Liver (tissue), 9 donors: ENCODE measurements around the gene SH3GL3. TPM values are rescaled to one million over a fixed set of nuclear protein-coding genes. Genes with fewer than 3 reads are reported as not detected.

Experiments
- DNase-seq: peaks from one replicate; pipeline ENCODE4 v3.0.0-alpha.2; 2017; ENCODE audit warnings: low spot score
- H3K27ac ChIP-seq, 2 donors: one replicate each; pipeline ENCODE4 v1.7.0; 2013; ENCODE audit warnings: inconsistent platforms in 2 of 2, low read length in 2 of 2, control low read depth in 1 of 2, low read depth in 1 of 2, mild to moderate bottlenecking in 1 of 2
- H3K27me3 ChIP-seq, 4 donors: one replicate each; pipeline versions ENCODE4 v1.6.1 to v1.7.0; 2013; ENCODE audit warnings: low read length in 3 of 4, inconsistent platforms in 1 of 4, mild to moderate bottlenecking in 1 of 4, moderate library complexity in 1 of 4; ENCODE audit not compliant: control insufficient read depth in 4 of 4, insufficient read depth in 4 of 4
- H3K36me3 ChIP-seq, 4 donors: one replicate each; pipeline versions ENCODE4 v1.6.1 to v1.7.0; 2013; ENCODE audit warnings: low read length in 3 of 4, mild to moderate bottlenecking in 3 of 4, low read depth in 1 of 4, moderate library complexity in 1 of 4; ENCODE audit not compliant: control insufficient read depth in 4 of 4, insufficient read depth in 3 of 4
- H3K4me1 ChIP-seq, 4 donors: one replicate each; pipeline versions ENCODE4 v1.6.1 to v1.7.0; 2013; ENCODE audit warnings: low read length in 3 of 4, mild to moderate bottlenecking in 3 of 4, moderate library complexity in 1 of 4; ENCODE audit not compliant: control insufficient read depth in 4 of 4, insufficient read depth in 4 of 4
- H3K4me3 ChIP-seq, 3 donors: one replicate each; pipeline versions ENCODE4 v1.6.1 to v1.7.0; 2013; ENCODE audit warnings: low read length in 3 of 3, control low read depth in 1 of 3, low read depth in 1 of 3, mild to moderate bottlenecking in 1 of 3
- H3K9ac ChIP-seq, 2 donors: one replicate each; pipeline ENCODE4 v1.7.0; 2013; ENCODE audit warnings: low read length in 2 of 2, mild to moderate bottlenecking in 2 of 2, moderate library complexity in 2 of 2, control low read depth in 1 of 2, low read depth in 1 of 2
- H3K9me3 ChIP-seq, 4 donors: one replicate each; pipeline versions ENCODE4 v1.6.1 to v1.7.0; 2013; ENCODE audit warnings: low read length in 3 of 4; ENCODE audit not compliant: control insufficient read depth in 4 of 4
- EGR1 ChIP-seq, 2 donors: IDR thresholded peaks; 2 replicates each; pipeline ENCODE4 v1.6.1; 2016 to 2018; ENCODE audit warnings: antibody characterized with exemption in 2 of 2, low read depth in 2 of 2
- FOXA1 ChIP-seq: IDR thresholded peaks from 2 replicates; pipeline ENCODE4 v1.6.1; 2016; ENCODE audit warnings: antibody characterized with exemption
- FOXA2 ChIP-seq: IDR thresholded peaks from 2 replicates; pipeline ENCODE4 v1.6.1; 2016; ENCODE audit warnings: antibody characterized with exemption
- GABPA ChIP-seq, 2 donors: IDR thresholded peaks in 1 of 2; conservative IDR thresholded peaks in 1 of 2; 2 replicates each; pipeline ENCODE4 v1.6.1; 2016; ENCODE audit warnings: antibody characterized with exemption in 2 of 2, mild to moderate bottlenecking in 1 of 2, moderate library complexity in 1 of 2
- HNF4G ChIP-seq: IDR thresholded peaks from 2 replicates; pipeline ENCODE4 v1.6.1; 2016; ENCODE audit warnings: antibody characterized with exemption
- JUND ChIP-seq, 2 donors: IDR thresholded peaks; 2 replicates each; pipeline ENCODE4 v1.6.1; 2016; ENCODE audit warnings: antibody characterized with exemption in 2 of 2
- NR2F2 ChIP-seq: IDR thresholded peaks from 2 replicates; pipeline ENCODE4 v1.6.1; 2016; ENCODE audit warnings: antibody characterized with exemption
- RAD21 ChIP-seq, 2 donors: IDR thresholded peaks; 2 replicates each; pipeline ENCODE4 v1.6.1; 2016; ENCODE audit warnings: antibody characterized with exemption in 2 of 2, mild to moderate bottlenecking in 2 of 2
- RXRA ChIP-seq, 2 donors: IDR thresholded peaks; 2 replicates each; pipeline ENCODE4 v1.6.1; 2017 to 2018; ENCODE audit warnings: antibody characterized with exemption in 2 of 2, mild to moderate bottlenecking in 1 of 2
- SP1 ChIP-seq: IDR thresholded peaks from 2 replicates; pipeline ENCODE4 v1.6.1; 2018; ENCODE audit warnings: antibody characterized with exemption, mild to moderate bottlenecking
- TAF1 ChIP-seq: conservative IDR thresholded peaks from 2 replicates; pipeline ENCODE4 v1.6.1; 2016; ENCODE audit warnings: antibody characterized with exemption, mild to moderate bottlenecking
- YY1 ChIP-seq: IDR thresholded peaks from 2 replicates; pipeline ENCODE4 v1.6.1; 2016; ENCODE audit warnings: antibody characterized with exemption, mild to moderate bottlenecking
- WGBS: extraction: QIAGEN DNeasy Blood & Tissue Kit; methylation state at CpG from one replicate; pipeline ENCODE4 v1.1.7; 2013; 5-methylcytosine and 5-hydroxymethylcytosine counted together
- polyA plus RNA-seq, 2 donors: library from polyadenylated mRNA; stranded (reverse) in 1 of 2; unstranded in 1 of 2; fragments of 200-250 nt in 1 of 2; fragments of >200 nt in 1 of 2; fragmentation: Nextera tagmentation in 1 of 2; extraction: Ambion mirVana in 1 of 2; gene quantifications; one replicate each; pipeline versions ENCODE4 v1.2.1 to v1.2.3, GENCODE V29; 2013 to 2015
- total RNA-seq, 2 donors: library from RNA; depleted of rRNA; stranded (reverse); fragments of >200 nt; gene quantifications; one replicate each; pipeline ENCODE4 v1.2.3, GENCODE V29; 2014
- TF ChIP-seq, protein P1 (sequence below): IDR thresholded peaks from 2 replicates; pipeline ENCODE4 v1.6.1; 2016; ENCODE audit warnings: antibody characterized with exemption
- TF ChIP-seq, protein P2 (sequence below): IDR thresholded peaks from 2 replicates; pipeline ENCODE4 v1.6.1; 2016; ENCODE audit warnings: antibody characterized with exemption
- TF ChIP-seq, protein P3 (sequence below): IDR thresholded peaks from 2 replicates; pipeline ENCODE4 v1.6.1; 2016; ENCODE audit warnings: antibody characterized with exemption, mild to moderate bottlenecking
- TF ChIP-seq, protein P4 (sequence below): fragments of 150-350 bp; IDR thresholded peaks from 2 replicates; pipeline ENCODE4 v1.5.1; 2017; ENCODE audit warnings: improper control_type of control experiment, low read depth, low read length; ENCODE audit not compliant: missing input control
- TF ChIP-seq, protein P5 (sequence below): IDR thresholded peaks from 2 replicates; pipeline ENCODE4 v1.6.1; 2016; ENCODE audit warnings: antibody characterized with exemption
- donor health status: healthy.
- donor health status: healthy.
- donor health status: healthy.
- donor health status: healthy.
- donor health status: healthy.

SH3GL3 gene
- total and polyA plus RNA-seq, 4 donors, result 0.23 TPM; not detected in 3

DNA sequence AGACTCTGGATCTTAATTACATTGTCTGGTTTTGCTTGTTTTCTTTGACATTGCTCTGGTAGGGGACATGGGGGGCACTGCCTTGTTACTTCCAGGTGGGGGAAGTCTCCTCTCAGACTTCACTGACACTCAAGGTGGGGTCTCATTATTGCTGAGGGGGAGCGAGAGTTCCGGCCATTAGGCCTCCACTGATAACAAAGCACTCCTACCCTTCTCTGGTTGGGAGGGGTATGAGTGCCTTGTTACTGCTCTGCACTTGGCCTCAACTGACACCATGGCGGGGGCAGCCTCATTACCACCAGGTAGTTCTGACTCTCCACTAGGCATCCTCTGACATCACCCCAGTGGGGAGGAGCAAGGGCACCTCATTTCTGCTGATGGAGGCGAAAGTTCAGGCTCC lies 25.7 kb downstream of the SH3GL3 start (continued):
- no peak for TF ChIP-seq RXRA (IDR thresholded peaks at IDR 0.05)

DNA sequence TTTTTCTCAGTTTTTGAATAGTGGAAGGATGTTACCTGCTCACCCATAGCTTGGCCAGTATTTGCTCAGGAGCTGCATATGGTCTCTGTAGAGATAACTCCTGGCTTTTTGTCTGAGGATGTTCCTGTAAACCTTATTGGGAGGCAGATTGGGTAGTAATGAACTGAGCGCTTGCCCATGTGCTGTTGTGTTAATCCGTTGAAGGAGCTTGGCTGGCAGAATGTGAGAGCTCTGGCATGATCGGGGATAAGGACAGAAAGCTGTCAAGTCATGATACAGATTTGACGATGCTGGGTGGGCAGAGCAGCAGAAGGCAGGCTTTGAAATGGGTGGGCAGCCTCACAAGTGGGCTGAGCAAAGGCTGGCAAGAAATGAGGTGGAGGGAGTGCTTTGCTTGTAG lies 27.4 kb downstream of the SH3GL3 start:
- H3K4me3 ChIP-seq, result no peak overlapping the region
- no peak overlapping the region for H3K27ac ChIP-seq
- TF ChIP-seq YY1 (no peak), TAF1 (no peak), NR2F2 (no peak), FOXA2 (no peak), FOXA1 (no peak), JUND (IDR thresholded peaks at IDR 0.05) (no peak), GABPA (IDR thresholded peaks at IDR 0.05 in 1 of 2, conservative IDR thresholded peaks at IDR 0.05 in 1 of 2) (no peak), SP1 (no peak), EGR1 (IDR thresholded peaks at IDR 0.05; ENCODE audit: low read depth in 2 of 2) (no peak), RAD21 (IDR thresholded peaks at IDR 0.05) (no peak), RXRA (IDR thresholded peaks at IDR 0.05) (no peak), HNF4G (no peak)
- TF ChIP-seq, protein P1, sequence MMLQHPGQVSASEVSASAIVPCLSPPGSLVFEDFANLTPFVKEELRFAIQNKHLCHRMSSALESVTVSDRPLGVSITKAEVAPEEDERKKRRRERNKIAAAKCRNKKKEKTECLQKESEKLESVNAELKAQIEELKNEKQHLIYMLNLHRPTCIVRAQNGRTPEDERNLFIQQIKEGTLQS, result no peak
- TF ChIP-seq, protein P2, sequence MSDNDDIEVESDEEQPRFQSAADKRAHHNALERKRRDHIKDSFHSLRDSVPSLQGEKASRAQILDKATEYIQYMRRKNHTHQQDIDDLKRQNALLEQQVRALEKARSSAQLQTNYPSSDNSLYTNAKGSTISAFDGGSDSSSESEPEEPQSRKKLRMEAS, result no peak
- TF ChIP-seq, protein P3, sequence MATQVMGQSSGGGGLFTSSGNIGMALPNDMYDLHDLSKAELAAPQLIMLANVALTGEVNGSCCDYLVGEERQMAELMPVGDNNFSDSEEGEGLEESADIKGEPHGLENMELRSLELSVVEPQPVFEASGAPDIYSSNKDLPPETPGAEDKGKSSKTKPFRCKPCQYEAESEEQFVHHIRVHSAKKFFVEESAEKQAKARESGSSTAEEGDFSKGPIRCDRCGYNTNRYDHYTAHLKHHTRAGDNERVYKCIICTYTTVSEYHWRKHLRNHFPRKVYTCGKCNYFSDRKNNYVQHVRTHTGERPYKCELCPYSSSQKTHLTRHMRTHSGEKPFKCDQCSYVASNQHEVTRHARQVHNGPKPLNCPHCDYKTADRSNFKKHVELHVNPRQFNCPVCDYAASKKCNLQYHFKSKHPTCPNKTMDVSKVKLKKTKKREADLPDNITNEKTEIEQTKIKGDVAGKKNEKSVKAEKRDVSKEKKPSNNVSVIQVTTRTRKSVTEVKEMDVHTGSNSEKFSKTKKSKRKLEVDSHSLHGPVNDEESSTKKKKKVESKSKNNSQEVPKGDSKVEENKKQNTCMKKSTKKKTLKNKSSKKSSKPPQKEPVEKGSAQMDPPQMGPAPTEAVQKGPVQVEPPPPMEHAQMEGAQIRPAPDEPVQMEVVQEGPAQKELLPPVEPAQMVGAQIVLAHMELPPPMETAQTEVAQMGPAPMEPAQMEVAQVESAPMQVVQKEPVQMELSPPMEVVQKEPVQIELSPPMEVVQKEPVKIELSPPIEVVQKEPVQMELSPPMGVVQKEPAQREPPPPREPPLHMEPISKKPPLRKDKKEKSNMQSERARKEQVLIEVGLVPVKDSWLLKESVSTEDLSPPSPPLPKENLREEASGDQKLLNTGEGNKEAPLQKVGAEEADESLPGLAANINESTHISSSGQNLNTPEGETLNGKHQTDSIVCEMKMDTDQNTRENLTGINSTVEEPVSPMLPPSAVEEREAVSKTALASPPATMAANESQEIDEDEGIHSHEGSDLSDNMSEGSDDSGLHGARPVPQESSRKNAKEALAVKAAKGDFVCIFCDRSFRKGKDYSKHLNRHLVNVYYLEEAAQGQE, result no peak
- TF ChIP-seq, protein P4, sequence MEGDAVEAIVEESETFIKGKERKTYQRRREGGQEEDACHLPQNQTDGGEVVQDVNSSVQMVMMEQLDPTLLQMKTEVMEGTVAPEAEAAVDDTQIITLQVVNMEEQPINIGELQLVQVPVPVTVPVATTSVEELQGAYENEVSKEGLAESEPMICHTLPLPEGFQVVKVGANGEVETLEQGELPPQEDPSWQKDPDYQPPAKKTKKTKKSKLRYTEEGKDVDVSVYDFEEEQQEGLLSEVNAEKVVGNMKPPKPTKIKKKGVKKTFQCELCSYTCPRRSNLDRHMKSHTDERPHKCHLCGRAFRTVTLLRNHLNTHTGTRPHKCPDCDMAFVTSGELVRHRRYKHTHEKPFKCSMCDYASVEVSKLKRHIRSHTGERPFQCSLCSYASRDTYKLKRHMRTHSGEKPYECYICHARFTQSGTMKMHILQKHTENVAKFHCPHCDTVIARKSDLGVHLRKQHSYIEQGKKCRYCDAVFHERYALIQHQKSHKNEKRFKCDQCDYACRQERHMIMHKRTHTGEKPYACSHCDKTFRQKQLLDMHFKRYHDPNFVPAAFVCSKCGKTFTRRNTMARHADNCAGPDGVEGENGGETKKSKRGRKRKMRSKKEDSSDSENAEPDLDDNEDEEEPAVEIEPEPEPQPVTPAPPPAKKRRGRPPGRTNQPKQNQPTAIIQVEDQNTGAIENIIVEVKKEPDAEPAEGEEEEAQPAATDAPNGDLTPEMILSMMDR, result no peak
- TF ChIP-seq, protein P5, sequence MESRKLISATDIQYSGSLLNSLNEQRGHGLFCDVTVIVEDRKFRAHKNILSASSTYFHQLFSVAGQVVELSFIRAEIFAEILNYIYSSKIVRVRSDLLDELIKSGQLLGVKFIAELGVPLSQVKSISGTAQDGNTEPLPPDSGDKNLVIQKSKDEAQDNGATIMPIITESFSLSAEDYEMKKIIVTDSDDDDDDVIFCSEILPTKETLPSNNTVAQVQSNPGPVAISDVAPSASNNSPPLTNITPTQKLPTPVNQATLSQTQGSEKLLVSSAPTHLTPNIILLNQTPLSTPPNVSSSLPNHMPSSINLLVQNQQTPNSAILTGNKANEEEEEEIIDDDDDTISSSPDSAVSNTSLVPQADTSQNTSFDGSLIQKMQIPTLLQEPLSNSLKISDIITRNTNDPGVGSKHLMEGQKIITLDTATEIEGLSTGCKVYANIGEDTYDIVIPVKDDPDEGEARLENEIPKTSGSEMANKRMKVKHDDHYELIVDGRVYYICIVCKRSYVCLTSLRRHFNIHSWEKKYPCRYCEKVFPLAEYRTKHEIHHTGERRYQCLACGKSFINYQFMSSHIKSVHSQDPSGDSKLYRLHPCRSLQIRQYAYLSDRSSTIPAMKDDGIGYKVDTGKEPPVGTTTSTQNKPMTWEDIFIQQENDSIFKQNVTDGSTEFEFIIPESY, result no peak
- no peak overlapping the region for H3K9ac ChIP-seq
- WGBS, result 63% methylated on average over 4 of the region's 4 CpGs
- H3K36me3 ChIP-seq, result no peaks in the 10 kb centered on the region
- DNase-seq, result no peak
- H3K9me3 ChIP-seq, result no peaks in the 10 kb centered on the region
- peaks cover 0 to 7% (median 0%) of the 10 kb centered on the region in 4 donors for H3K27me3 ChIP-seq
- H3K4me1 ChIP-seq, result no peaks in the 10 kb centered on the region
